ENCODE data around the gene SERTAD3. TPM values are rescaled to one million over a fixed set of nuclear protein-coding genes. Genes with fewer than 3 reads are reported as not detected.

The SERTAD3 gene
- total and polyA plus RNA-seq, 2 of the 8 experiments (the other 6 are each of a cell fraction or from before 2014, with no cell fraction given): 15.1 to 32.1 TPM

- H2BK12ac ChIP-seq (ENCODE audit: low read depth, low read length): no peak overlapping the region
- FAIRE-seq: no peak
- H4K8ac ChIP-seq (ENCODE audit: extremely low read depth, insufficient read depth, low read length): no peak overlapping the region
- H3K14ac ChIP-seq (ENCODE audit: insufficient read length): no peak overlapping the region
- DNase-seq (ENCODE audit: low read depth in 1 of 2, low spot score in 2 of 2): no peak
- no peak overlapping the region for H3K4me3 ChIP-seq (ENCODE audit: extremely low read depth in 1 of 4, insufficient read depth in 2 of 4, low read depth in 3 of 4, low read length in 4 of 4)
- H3K9me3 ChIP-seq (ENCODE audit: insufficient read depth in 2 of 2, low read depth in 1 of 2, low read length in 1 of 2): no peaks in the 10 kb centered on the region
- H3K79me2 ChIP-seq (ENCODE audit: control insufficient read depth in 1 of 2, insufficient read depth in 2 of 2, low read length in 2 of 2): no peaks in the 10 kb centered on the region
- TF ChIP-seq SIX5 (IDR thresholded peaks at IDR 0.05; ENCODE audit: low read depth, low read length) (no peak), TEAD4 (IDR thresholded peaks at IDR 0.05; ENCODE audit: low read depth, low read length) (no peak), CTCF (IDR thresholded peaks at IDR 0.05; ENCODE audit: control extremely low read depth in 1 of 3, insufficient read depth in 1 of 3, low read depth in 1 of 3, low read length in 3 of 3) (no peak), SAP30 (IDR thresholded peaks at IDR 0.05; ENCODE audit: insufficient read depth, insufficient replicate concordance, low read length) (no peak), TAF7 (optimal IDR thresholded peaks at IDR 0.05; ENCODE audit: borderline replicate concordance, low read depth, low read length) (no peak), TCF12 (IDR thresholded peaks at IDR 0.05; ENCODE audit: low read depth, low read length) (no peak), CHD1 (IDR thresholded peaks at IDR 0.05; ENCODE audit: low read depth, low read length) (no peak), CHD2 (IDR thresholded peaks at IDR 0.05; ENCODE audit: low read length) (no peak)
- H3K23ac ChIP-seq (ENCODE audit: insufficient read length): no peak overlapping the region
- no peak overlapping the region for H2BK5ac ChIP-seq (ENCODE audit: low read depth, low read length)
- no peak overlapping the region for H2BK120ac ChIP-seq (replicated peaks; ENCODE audit: low read depth, low read length)
- H3K27me3 ChIP-seq (replicated peaks in 1 of 4; ENCODE audit: control insufficient read depth in 3 of 4, extremely low read depth in 1 of 4, insufficient read depth in 3 of 4, low read length in 3 of 4): peaks cover 6 to 9% (median 9%) of the 10 kb centered on the region in 4 experiments
- H4K5ac ChIP-seq (ENCODE audit: insufficient read length, low read depth, low read length): no peak overlapping the region
- peak overlapping the region; percentile 82 for H2AK5ac ChIP-seq (ENCODE audit: low read depth, low read length)
- H3K4me2 ChIP-seq (ENCODE audit: insufficient read depth in 1 of 2, low read depth in 2 of 2, low read length in 2 of 2): no peak overlapping the region
- no peak overlapping the region for H2AFZ ChIP-seq (ENCODE audit: low read length)
- no peak overlapping the region for H3K9ac ChIP-seq (replicated peaks in 1 of 4; ENCODE audit: extremely low read depth in 1 of 4, low read depth in 3 of 4, low read length in 3 of 4)
- H2BK20ac ChIP-seq (ENCODE audit: low read length): no peak overlapping the region
- peaks cover 0 to 13% (median 5%) of the 10 kb centered on the region in 4 experiments; a peak in 6 of 7 replicates for H3K4me1 ChIP-seq (replicated peaks in 1 of 4; ENCODE audit: control insufficient read depth in 3 of 4, insufficient read depth in 4 of 4, low read length in 3 of 4)
- no peak overlapping the region for H2BK15ac ChIP-seq (ENCODE audit: low read length)
- H3K4ac ChIP-seq (replicated peaks; ENCODE audit: insufficient read length, low read depth, low read length): no peak overlapping the region
- POLR2A ChIA-PET (ENCODE audit: partially characterized antibody): interaction anchor here (1.6 to 5.3 kb wide), 3 partner anchors 9 to 46 kb away, joined by 3 to 25 read pairs (median 9); partner anchors contain the start of gene SERTAD3
- no peak overlapping the region for H4K91ac ChIP-seq (replicated peaks; ENCODE audit: insufficient read length, low read length)
- peaks cover 7% of the 10 kb centered on the region for H3K23me2 ChIP-seq (ENCODE audit: low read depth, low read length)
- H3K27ac ChIP-seq (ENCODE audit: low read depth, low read length): no peak overlapping the region
- no peaks in the 10 kb centered on the region for H3K36me3 ChIP-seq (ENCODE audit: control insufficient read depth in 2 of 4, insufficient read depth in 4 of 4, low read length in 3 of 4)
- CTCF ChIA-PET (ENCODE audit: partially characterized antibody): interaction anchor here (1.0 to 7.9 kb wide), 3 partner anchors 9 to 42 kb away, joined by 3 to 49 read pairs (median 39); no protein-coding TSS in a partner anchor
- no peaks in the 10 kb centered on the region for H3K79me1 ChIP-seq (ENCODE audit: low read depth, low read length)
- WGBS, 2 experiments (ENCODE audit: extremely low coverage in 1 of 2, insufficient coverage in 1 of 2, insufficient read length in 1 of 2, insufficient replicate concordance in 2 of 2, low coverage in 1 of 2, low lambda C conversion rate in 2 of 2, missing lambda C conversion rate in 1 of 2): 86% methylated on average over 7 of the region's 7 CpGs; no CpG with 5 or more reads in 1 of the 2 experiments
- H3K56ac ChIP-seq (replicated peaks; ENCODE audit: insufficient read length, low read depth, low read length): no peak overlapping the region
- H4K20me1 ChIP-seq (replicated peaks in 1 of 2; ENCODE audit: control insufficient read depth in 1 of 2, insufficient read depth in 2 of 2, low read length in 2 of 2): peaks cover 4 to 9% of the 10 kb centered on the region in 2 experiments
- no peak overlapping the region; the same call in 1 of the 2 replicates for H3K18ac ChIP-seq (ENCODE audit: extremely low read depth, low read length)
Measured at GRCh38 chr19:40461669-40462221, 17.6 kb upstream of the SERTAD3 start.
